T-helper 17 cell (primary cell): ENCODE data around the gene ZNF396. TPM values are rescaled to one million over a fixed set of nuclear protein-coding genes. Genes with fewer than 3 reads are reported as not detected.

ENCODE experiments used
- total RNA-seq, 4 donors: library from RNA in 2 of 4; stranded (reverse) in 2 of 4; gene quantifications; one replicate each; pipeline ENCODE4 v1.2.3 and lab custom pipeline; 2022 to 2026

ZNF396 gene
- total RNA-seq, 2 donors from 2014 or later = 0.26 to 0.30 TPM

Other genes starting within 250 kb of the ZNF396 start
- gene ZNF397, start 136.3 kb downstream of the ZNF396 start, total RNA-seq = 10 to 100 TPM; 10.1 to 10.4 TPM
- 10 to 100 TPM in 1 of 2 donors, 1 to 10 TPM in 1; 10.0 to 11.1 TPM for gene ZSCAN30, start 87.1 kb downstream of the ZNF396 start, total RNA-seq
- 10 to 100 TPM; 59.9 to 67.4 TPM for gene ZNF24, start 32.9 kb downstream of the ZNF396 start, total RNA-seq
- gene INO80C, start 120.6 kb upstream of the ZNF396 start, total RNA-seq = 10 to 100 TPM; 20.9 to 21.3 TPM
- gene GALNT1, start 204.4 kb upstream of the ZNF396 start, total RNA-seq = 10 to 100 TPM; 23.7 to 28.3 TPM